Medulla oblongata (tissue), 1 donor: ENCODE results near the gene ABHD5.

Experiments used
- DNase-seq: peaks from one replicate; pipeline ENCODE4 v3.0.0-alpha.2; 2015; ENCODE audit errors: extremely low spot score

ABHD5 gene

GRCh38 chr3:43685921-43686320 is 4.8 kb upstream of the ABHD5 start:
- no peak for DNase-seq

GRCh38 chr3:43686333-43686699 is 4.4 kb upstream of the ABHD5 start:
- no peak for DNase-seq

GRCh38 chr3:43686700-43687498 is 3.8 kb upstream of the ABHD5 start:
- DNase-seq, result no peak

- no peak for DNase-seq
Measured at GRCh38 chr3:43687499-43687811, 3.3 kb upstream of the ABHD5 start.

- DNase-seq, result no peak
Measured at GRCh38 chr3:43688245-43688650, 2.5 kb upstream of the ABHD5 start.

- no peak for DNase-seq
Measured at GRCh38 chr3:43689166-43689565, 1.6 kb upstream of the ABHD5 start.

GRCh38 chr3:43689766-43690399 is 855 bp upstream of the ABHD5 start:
- DNase-seq, result no peak

GRCh38 chr3:43691120-43691995 is 620 bp downstream of the ABHD5 start:
- DNase-seq, result no peak

- DNase-seq, result peak; percentile 29
Measured at GRCh38 chr3:43692085-43692855, 1.5 kb downstream of the ABHD5 start.

GRCh38 chr3:43692971-43693370 is 2.2 kb downstream of the ABHD5 start:
- no peak for DNase-seq

- DNase-seq, result no peak
Measured at GRCh38 chr3:43693594-43693993, 2.9 kb downstream of the ABHD5 start.

GRCh38 chr3:43695443-43695842 is 4.7 kb downstream of the ABHD5 start:
- DNase-seq, result no peak

- DNase-seq, result peak; percentile 41
Measured at GRCh38 chr3:43695863-43696262, 5.1 kb downstream of the ABHD5 start.

GRCh38 chr3:43696441-43696840 is 5.7 kb downstream of the ABHD5 start:
- DNase-seq, result no peak

- no peak for DNase-seq
Measured at GRCh38 chr3:43696881-43697280, 6.1 kb downstream of the ABHD5 start.

GRCh38 chr3:43699864-43700263 is 9.1 kb downstream of the ABHD5 start:
- no peak for DNase-seq

GRCh38 chr3:43704697-43705096 is 14.0 kb downstream of the ABHD5 start:
- DNase-seq, result no peak

GRCh38 chr3:43706342-43706741 is 15.6 kb downstream of the ABHD5 start:
- no peak for DNase-seq

GRCh38 chr3:43707266-43707665 is 16.5 kb downstream of the ABHD5 start:
- no peak for DNase-seq

- DNase-seq, result no peak
Measured at GRCh38 chr3:43707998-43708397, 17.3 kb downstream of the ABHD5 start.

- peak; percentile 60 for DNase-seq
Measured at GRCh38 chr3:43709022-43709421, 18.3 kb downstream of the ABHD5 start.

GRCh38 chr3:43710607-43711006 is 19.9 kb downstream of the ABHD5 start:
- DNase-seq, result peak; percentile 59
